Thoracic aorta (tissue), 2 donors: ENCODE results near the gene TPRX1. TPM values are rescaled to one million over a fixed set of nuclear protein-coding genes. Genes with fewer than 3 reads are reported as not detected.
"Not testable (repeated sequence)": the region's sequence is repeated elsewhere in the genome, so short reads cannot be mapped to it uniquely, and the experiment has no call there.

Experiments
- ATAC-seq: fragments of 150-250 bp; one replicate; pipeline ENCODE4 v1.8.0; 2017; ENCODE audit warnings: low read depth; ENCODE audit not compliant: insufficient number of reproducible peaks, low FRiP score
- DNase-seq: peaks from one replicate; pipeline ENCODE4 v3.0.0-alpha.2; 2020; ENCODE audit warnings: low spot score
- H3K27ac ChIP-seq, 2 donors: fragments of 200-600 bp; sonication (generic); 1 replicate in 1 of 2; 2 replicates in 1 of 2; pipeline ENCODE4 v1.5.1; 2016; ENCODE audit warnings: mild to moderate bottlenecking in 2 of 2, moderate library complexity in 2 of 2
- H3K27me3 ChIP-seq: fragments of 200-600 bp; sonication (generic); replicated peaks from 2 replicates; pipeline ENCODE4 v1.6.0; 2016; ENCODE audit warnings: mild to moderate bottlenecking; ENCODE audit not compliant: insufficient read depth
- H3K36me3 ChIP-seq: fragments of 200-600 bp; sonication (generic); one replicate; pipeline ENCODE4 v1.5.1; 2016
- H3K4me1 ChIP-seq, 2 donors: fragments of 200-600 bp; sonication (generic); 1 replicate in 1 of 2; 2 replicates in 1 of 2; pipeline versions ENCODE4 v1.5.1 to v1.6.0; 2016; ENCODE audit warnings: low read depth in 2 of 2, mild to moderate bottlenecking in 1 of 2; ENCODE audit not compliant: control insufficient read depth in 1 of 2
- H3K4me3 ChIP-seq: fragments of 200-600 bp; sonication (generic); 2 replicates; pipeline ENCODE4 v1.5.1; 2016; ENCODE audit warnings: mild to moderate bottlenecking
- H3K9me3 ChIP-seq: fragments of 200-600 bp; sonication (generic); 2 replicates; pipeline ENCODE4 v1.5.1; 2016
- CTCF ChIP-seq: fragments of 200-600 bp; sonication (generic); IDR thresholded peaks from one replicate; pipeline ENCODE4 v1.5.1; 2019; ENCODE audit warnings: antibody characterized with exemption
- total RNA-seq, 2 donors: library from RNA; depleted of rRNA; stranded (reverse); fragments of >200 nt; gene quantifications; one replicate each; pipeline versions ENCODE4 v1.1.0 to v1.2.3, GENCODE V29; 2016

TPRX1 gene
- total RNA-seq, 2 donors from 2014 or later: not detected

- H3K9me3 ChIP-seq: peaks cover 5% of the 10 kb centered on the region
- H3K27me3 ChIP-seq: no peaks in the 10 kb centered on the region
- peaks cover 0 to 5% of the 10 kb centered on the region in 2 donors for H3K4me1 ChIP-seq
- ATAC-seq (no peak), DNase-seq (no peak)
- no peak overlapping the region for H3K27ac ChIP-seq
- TF ChIP-seq CTCF: no peak
- no peak overlapping the region for H3K4me3 ChIP-seq
- no peaks in the 10 kb centered on the region for H3K36me3 ChIP-seq
Observed at GRCh38 chr19:47792616-47793015, 11.7 kb downstream of the TPRX1 start.

- no peak overlapping the region for H3K27ac ChIP-seq
- TF ChIP-seq CTCF: peak; percentile 83
- H3K9me3 ChIP-seq: peaks cover 5% of the 10 kb centered on the region
- peaks cover 10 to 19% of the 10 kb centered on the region in 2 donors for H3K4me1 ChIP-seq
- H3K36me3 ChIP-seq: peaks cover 6% of the 10 kb centered on the region
- ATAC-seq (no peak), DNase-seq (peak; percentile 50)
- H3K4me3 ChIP-seq: no peak overlapping the region
- no peaks in the 10 kb centered on the region for H3K27me3 ChIP-seq
Observed at GRCh38 chr19:47790398-47790814, 13.9 kb downstream of the TPRX1 start.

GRCh38 chr19:47789811-47790210 is 14.5 kb downstream of the TPRX1 start:
- not testable (repeated sequence) for H3K27me3 ChIP-seq, H3K27ac ChIP-seq, ATAC-seq, DNase-seq, H3K4me3 ChIP-seq, H3K9me3 ChIP-seq
- H3K36me3 ChIP-seq: peaks cover 12% of the 10 kb centered on the region
- H3K4me1 ChIP-seq: peaks cover 10 to 19% of the 10 kb centered on the region in 2 donors

GRCh38 chr19:47787307-47787706 is 17.0 kb downstream of the TPRX1 start:
- not testable (repeated sequence) for H3K4me3 ChIP-seq, H3K27me3 ChIP-seq, DNase-seq, ATAC-seq, H3K9me3 ChIP-seq
- H3K36me3 ChIP-seq: peaks cover 35% of the 10 kb centered on the region
- peak overlapping the region in 1 of 2 donors; percentile 43 for H3K27ac ChIP-seq
- H3K4me1 ChIP-seq: peaks cover 12 to 27% of the 10 kb centered on the region in 2 donors

GRCh38 chr19:47786566-47786965 is 17.8 kb downstream of the TPRX1 start:
- Histone ChIP-seq H3K27me3 (no peaks in the 10 kb centered on the region), H3K4me1 (peaks cover 19 to 34% of the 10 kb centered on the region in 2 donors), H3K4me3 (no peak overlapping the region), H3K9me3 (no peaks in the 10 kb centered on the region), H3K27ac (peak overlapping the region in 1 of 2 donors; percentile 43), H3K36me3 (peaks cover 39% of the 10 kb centered on the region)
- no peak for ATAC-seq
- TF ChIP-seq CTCF: no peak
- DNase-seq: no peak

- DNase-seq (no peak), ATAC-seq (no peak)
- Histone ChIP-seq H3K4me1 (peaks cover 24 to 47% of the 10 kb centered on the region in 2 donors), H3K27me3 (no peaks in the 10 kb centered on the region), H3K36me3 (peaks cover 39% of the 10 kb centered on the region), H3K9me3 (no peaks in the 10 kb centered on the region), H3K27ac (peak overlapping the region in 1 of 2 donors; percentile 34), H3K4me3 (peak overlapping the region; percentile 42)
- TF ChIP-seq CTCF: no peak
Observed at GRCh38 chr19:47781590-47782262, 22.6 kb downstream of the TPRX1 start.
